Neural crest cell (in vitro differentiated cells): ENCODE results near the gene THAP9. TPM values are rescaled to one million over a fixed set of nuclear protein-coding genes. Genes with fewer than 3 reads are reported as not detected.

Experiments
- DNase-seq: peaks from one replicate; pipeline ENCODE4 v3.0.0; 2021; ENCODE audit warnings: low read depth, mixed read lengths, low spot score
- H3K27ac Mint-ChIP-seq: one replicate; pipeline ENCODE4 v1.8.0; 2021; ENCODE audit warnings: mild to moderate bottlenecking, mixed read lengths; ENCODE audit not compliant: unreplicated experiment
- H3K27me3 Mint-ChIP-seq: 2 replicates; pipeline ENCODE4 v1.8.0; 2021; ENCODE audit warnings: low read depth, mild to moderate bottlenecking, mixed read lengths
- H3K36me3 Mint-ChIP-seq: 2 replicates; pipeline ENCODE4 v1.8.0; 2021; ENCODE audit warnings: low read depth, mild to moderate bottlenecking, mixed read lengths
- H3K4me1 Mint-ChIP-seq: 2 replicates; pipeline ENCODE4 v1.8.0; 2021; ENCODE audit warnings: mixed read lengths
- H3K4me3 Mint-ChIP-seq: one replicate; pipeline ENCODE4 v1.8.0; 2021; ENCODE audit warnings: mild to moderate bottlenecking, mixed read lengths
- H3K9me3 Mint-ChIP-seq: 2 replicates; pipeline ENCODE4 v1.8.0; 2021; ENCODE audit warnings: mixed read lengths
- total RNA-seq: library from RNA; stranded (reverse); gene quantifications from 2 replicates; pipeline ENCODE4 v1.2.1, GENCODE V29; 2021
- TF ChIP-seq, protein P1 (sequence below): fragments of 200-600 bp; sonication (generic); conservative IDR thresholded peaks from 2 replicates; pipeline ENCODE4 v1.5.0; 2021; ENCODE audit warnings: antibody characterized with exemption, mild to moderate bottlenecking

Gene THAP9
- total RNA-seq, 1 donor from 2014 or later, result 11.6 TPM

DNA sequence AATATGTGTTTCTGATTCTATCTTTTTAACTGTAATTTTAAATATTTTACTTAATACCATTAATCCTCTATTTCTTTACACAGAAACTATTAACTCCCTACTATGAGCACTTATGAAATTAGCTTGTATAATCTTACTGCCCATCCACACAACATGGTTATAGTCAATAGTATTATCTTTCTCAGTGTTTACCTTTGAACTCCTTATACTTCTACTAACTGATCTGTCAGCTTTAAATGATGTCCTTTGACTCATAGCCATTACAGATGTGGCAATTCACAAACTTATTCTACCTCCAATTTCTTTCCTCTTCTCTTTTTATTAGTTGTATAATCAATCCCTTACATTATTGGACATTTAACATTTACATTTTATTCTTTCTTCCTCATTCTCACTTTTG, 15.1 kb upstream of the THAP9 start:
- TF ChIP-seq, protein P1, sequence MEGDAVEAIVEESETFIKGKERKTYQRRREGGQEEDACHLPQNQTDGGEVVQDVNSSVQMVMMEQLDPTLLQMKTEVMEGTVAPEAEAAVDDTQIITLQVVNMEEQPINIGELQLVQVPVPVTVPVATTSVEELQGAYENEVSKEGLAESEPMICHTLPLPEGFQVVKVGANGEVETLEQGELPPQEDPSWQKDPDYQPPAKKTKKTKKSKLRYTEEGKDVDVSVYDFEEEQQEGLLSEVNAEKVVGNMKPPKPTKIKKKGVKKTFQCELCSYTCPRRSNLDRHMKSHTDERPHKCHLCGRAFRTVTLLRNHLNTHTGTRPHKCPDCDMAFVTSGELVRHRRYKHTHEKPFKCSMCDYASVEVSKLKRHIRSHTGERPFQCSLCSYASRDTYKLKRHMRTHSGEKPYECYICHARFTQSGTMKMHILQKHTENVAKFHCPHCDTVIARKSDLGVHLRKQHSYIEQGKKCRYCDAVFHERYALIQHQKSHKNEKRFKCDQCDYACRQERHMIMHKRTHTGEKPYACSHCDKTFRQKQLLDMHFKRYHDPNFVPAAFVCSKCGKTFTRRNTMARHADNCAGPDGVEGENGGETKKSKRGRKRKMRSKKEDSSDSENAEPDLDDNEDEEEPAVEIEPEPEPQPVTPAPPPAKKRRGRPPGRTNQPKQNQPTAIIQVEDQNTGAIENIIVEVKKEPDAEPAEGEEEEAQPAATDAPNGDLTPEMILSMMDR, result no peak
- no peak for DNase-seq
- no peaks in the 10 kb centered on the region for H3K27me3 Mint-ChIP-seq
- no peak overlapping the region for H3K4me3 Mint-ChIP-seq
- no peak overlapping the region for H3K27ac Mint-ChIP-seq
- no peaks in the 10 kb centered on the region for H3K36me3 Mint-ChIP-seq
- no peaks in the 10 kb centered on the region for H3K9me3 Mint-ChIP-seq
- peaks cover 36% of the 10 kb centered on the region for H3K4me1 Mint-ChIP-seq

DNA sequence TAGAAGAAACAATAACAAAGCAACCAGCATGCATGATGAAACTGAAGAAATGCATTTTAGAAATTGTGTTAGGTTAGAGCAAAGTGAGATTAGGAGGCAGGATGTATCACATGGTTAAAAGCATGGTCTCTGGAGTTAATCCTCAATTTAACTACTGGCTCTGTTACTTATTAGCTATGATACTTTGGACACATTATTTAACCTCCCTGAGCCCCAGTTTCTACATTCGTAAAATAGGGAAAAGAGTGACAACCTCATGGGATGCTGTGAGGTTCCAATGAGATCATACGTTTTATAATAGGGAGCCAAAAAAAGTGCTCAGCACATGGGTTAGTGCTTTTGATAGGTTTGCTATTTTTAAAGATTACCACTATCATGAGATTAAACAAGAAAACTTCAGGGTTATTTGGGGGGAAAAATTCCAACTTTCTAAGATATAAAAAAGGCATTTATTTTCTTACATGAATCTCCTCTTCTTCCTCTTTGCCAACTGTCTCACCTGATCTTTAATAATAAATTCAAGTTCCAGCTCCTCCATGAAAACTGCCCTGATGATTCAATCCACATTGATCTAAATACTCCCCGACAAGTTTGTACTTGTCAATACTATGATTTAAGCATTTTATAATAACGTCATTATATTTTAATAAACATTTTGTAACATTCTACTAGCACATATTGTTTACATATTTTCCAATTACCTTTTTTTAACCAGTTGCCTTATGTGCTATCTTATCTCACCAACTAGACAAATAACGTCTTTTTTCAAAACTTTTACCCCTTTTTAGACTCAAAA, 14.2 kb upstream of the THAP9 start:
- no peak for DNase-seq
- TF ChIP-seq, protein P1, result no peak
- Mint-ChIP-seq H3K4me3 (peak overlapping the region; percentile 21), H3K4me1 (peaks cover 40% of the 10 kb centered on the region), H3K27ac (no peak overlapping the region), H3K36me3 (no peaks in the 10 kb centered on the region), H3K27me3 (no peaks in the 10 kb centered on the region), H3K9me3 (no peaks in the 10 kb centered on the region)

DNA sequence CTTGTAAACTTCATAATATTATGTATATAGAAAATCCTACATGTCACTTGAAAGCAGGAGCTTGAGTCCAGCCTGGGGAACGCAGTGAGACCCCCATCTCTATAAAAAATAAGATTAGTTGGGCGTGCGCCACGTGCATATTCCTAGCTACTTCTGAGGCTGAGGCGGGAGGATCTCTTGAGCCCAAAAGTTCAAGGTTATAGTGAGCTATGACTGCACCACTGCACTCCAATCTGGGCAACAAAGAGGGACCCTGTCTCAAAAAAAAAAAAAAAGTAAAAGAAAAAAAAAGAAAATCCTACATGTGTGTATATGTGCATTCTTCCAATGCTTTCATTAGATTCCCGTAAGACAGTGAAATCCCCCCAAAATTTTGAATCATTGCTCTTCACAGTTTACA, 11.2 kb upstream of the THAP9 start:
- peaks cover 54% of the 10 kb centered on the region for H3K4me1 Mint-ChIP-seq
- no peak overlapping the region for H3K27ac Mint-ChIP-seq
- H3K27me3 Mint-ChIP-seq, result no peaks in the 10 kb centered on the region
- H3K9me3 Mint-ChIP-seq, result no peaks in the 10 kb centered on the region
- TF ChIP-seq, protein P1, result no peak
- no peaks in the 10 kb centered on the region for H3K36me3 Mint-ChIP-seq
- H3K4me3 Mint-ChIP-seq, result peak overlapping the region; percentile 98
- no peak for DNase-seq

DNA sequence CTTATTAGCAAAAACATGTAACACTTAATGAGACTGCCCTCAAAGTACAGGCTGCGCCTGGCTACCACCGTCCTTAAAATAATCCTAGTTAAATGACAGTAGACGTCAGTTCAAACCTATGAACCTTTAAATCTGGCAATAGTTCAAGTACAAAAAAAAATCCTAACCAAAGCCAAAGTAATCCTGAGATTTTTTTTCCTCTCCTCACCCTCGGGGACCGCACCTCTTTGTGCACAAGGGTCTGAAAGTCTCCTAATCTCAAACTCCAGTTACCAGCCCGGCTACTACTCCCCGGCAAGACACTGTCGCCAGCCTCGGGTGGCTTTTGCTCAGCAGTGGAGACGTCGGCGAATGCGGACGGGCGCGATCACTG, 10.0 kb upstream of the THAP9 start:
- TF ChIP-seq, protein P1, result no peak
- Mint-ChIP-seq H3K9me3 (no peaks in the 10 kb centered on the region), H3K36me3 (peaks cover 4% of the 10 kb centered on the region), H3K4me1 (peaks cover 52% of the 10 kb centered on the region), H3K27me3 (no peaks in the 10 kb centered on the region), H3K4me3 (peak overlapping the region; percentile 98), H3K27ac (peak overlapping the region; percentile 98)
- no peak for DNase-seq

DNA sequence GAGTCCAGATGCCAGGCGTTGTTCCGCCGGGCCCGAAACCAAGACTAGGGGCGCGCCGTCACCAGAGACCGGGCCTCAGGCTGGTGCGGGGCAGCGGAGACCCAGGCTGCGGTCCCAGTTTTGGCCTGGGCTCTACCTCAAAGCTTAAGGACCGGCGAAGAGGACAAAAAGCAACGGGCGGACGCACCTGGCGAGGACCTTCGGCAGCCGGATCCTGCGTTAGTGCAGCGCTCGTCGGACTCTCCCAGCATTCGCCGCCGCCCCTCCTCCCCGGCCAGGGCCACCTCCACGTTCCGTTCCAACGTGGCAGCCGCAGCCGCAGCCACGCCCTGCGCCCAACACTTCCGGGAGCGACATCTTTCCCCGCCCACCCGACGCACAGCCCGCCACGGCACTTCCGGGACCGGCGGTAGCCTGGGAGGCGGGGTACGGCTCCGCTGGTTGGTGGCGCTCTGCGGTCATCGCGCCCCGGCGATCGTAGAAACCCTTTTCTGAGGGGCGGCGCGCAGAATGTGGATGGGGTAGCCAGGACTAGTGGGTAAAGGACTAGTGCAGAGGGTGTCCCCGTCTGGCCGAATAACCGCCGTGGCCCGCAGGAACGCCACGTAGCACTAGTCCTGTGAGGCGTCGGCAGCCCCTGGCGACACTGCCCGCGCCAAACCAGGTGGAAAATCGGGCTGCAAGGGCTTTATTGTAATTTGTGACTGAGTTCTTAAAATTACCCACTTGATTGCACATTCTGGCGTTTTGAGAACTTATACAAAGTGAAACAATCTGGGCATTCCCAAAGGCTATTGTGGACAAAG, 9.4 kb upstream of the THAP9 start, which contains the start of gene SEC31A:
Gene SEC31A, minus strand, starts transcription at position 253 of the 806 bp plus-strand sequence. CDS start 9,217 bp downstream, outside the sequence.
- peak within 1 kb of the TSS; percentile 98 for H3K4me3 Mint-ChIP-seq
- no peaks in the 10 kb centered on the region for H3K27me3 Mint-ChIP-seq
- DNase-seq, result peak; percentile 87
- peaks cover 6% of the 10 kb centered on the region for H3K36me3 Mint-ChIP-seq
- TF ChIP-seq, protein P1, result peak; percentile 28
- H3K4me1 Mint-ChIP-seq, result peaks cover 49% of the 10 kb centered on the region
- no peaks in the 10 kb centered on the region for H3K9me3 Mint-ChIP-seq
- peak within 1 kb of the TSS; percentile 98 for H3K27ac Mint-ChIP-seq
